Pancreas (tissue), 10 donors: Measurements from ENCODE around the gene KCNMB3. TPM values are rescaled to one million over a fixed set of nuclear protein-coding genes. Genes with fewer than 3 reads are reported as not detected.
"Not testable (repeated sequence)": the region's sequence is repeated elsewhere in the genome, so short reads cannot be mapped to it uniquely, and the experiment has no call there.

Experiments used
- ATAC-seq, 4 donors: fragments of 200-7000 bp; cut with Tn5 transposase; one replicate each; pipeline versions ENCODE4 v1.8.0 to v1.9.1; 2020; ENCODE audit warnings: mild to moderate bottlenecking in 4 of 4, moderate library complexity in 4 of 4
- DNase-seq, 6 donors: peaks; one replicate each; pipeline ENCODE4 v3.0.0-alpha.2; 2020
- FAIRE-seq: peaks from 2 replicates; lab custom pipeline; 2012; peaks lifted over from hg19 to GRCh38; lab: Jason Lieb, UNC
- H3K27ac ChIP-seq, 4 donors: fragments of 200-600 bp; sonication (generic); 1 replicate in 3 of 4; 2 replicates in 1 of 4; pipeline versions ENCODE4 v1.5.0 to v1.8.0; 2020
- H3K27me3 ChIP-seq, 4 donors: fragments of 200-600 bp; one replicate each; pipeline ENCODE4 v1.8.0; 2021
- H3K36me3 ChIP-seq, 3 donors: fragments of 200-600 bp; sonication (generic) in 1 of 3; one replicate each; pipeline versions ENCODE4 v1.5.0 to v1.8.0; 2020 to 2021
- H3K4me1 ChIP-seq, 3 donors: fragments of 200-600 bp; one replicate each; pipeline ENCODE4 v1.8.0; 2021
- H3K4me3 ChIP-seq, 4 donors: fragments of 200-600 bp; sonication (generic) in 2 of 4; one replicate each; pipeline versions ENCODE4 v1.5.0 to v1.8.0; 2020 to 2021
- H3K9me3 ChIP-seq, 4 donors: fragments of 200-600 bp; one replicate each; pipeline ENCODE4 v1.8.0; 2021
- WGBS, 2 donors: extraction: QIAGEN DNeasy Blood & Tissue Kit; methylation state at CpG; one replicate each; pipeline ENCODE4 v1.1.7; 2013; 5-methylcytosine and 5-hydroxymethylcytosine counted together
- intact Hi-C, 3 donors: fragments of 100-400 bp; cut with DNase I; formaldehyde crosslinking; loops; one replicate each; pipeline versions ENCODE4 v1.11.1 to v1.14.2; 2022
- polyA plus RNA-seq, 2 donors: library from polyadenylated mRNA; stranded (reverse); fragments of 200-250 nt; gene quantifications; one replicate each; pipeline ENCODE4 v1.2.3, GENCODE V29; 2013
- total RNA-seq, 6 donors: library from RNA; stranded (reverse); fragmentation: NEBNext Ultra II Directional in 4 of 6; extraction: Animal tissue kit (Norgen Biotek cat#: 25700) in 4 of 6; gene quantifications; one replicate each; pipeline versions ENCODE4 v1.2.1 to v1.2.4, GENCODE V29; 2021 to 2023
- TF ChIP-seq, protein P1 (sequence below), 4 donors: fragments of 200-600 bp; sonication (generic) in 3 of 4; IDR thresholded peaks; one replicate each; pipeline versions ENCODE4 v1.5.0 to v1.8.0; 2021; ENCODE audit warnings: antibody characterized with exemption in 4 of 4
- donor health status: healthy with polysubstance abuse.
- donor health status: DM: no; HTN: no; CAD: no; lungs with moderate emphysema.
- donor health status: DM: no; HTN: no; CAD: no.
- donor health status: control.
- donor health status: control.
- donor health status: Bipolar disorder and iron deficiency.
- donor health status: DM: yes; HTN: yes; CAD: no.
- donor health status: DM: no; HTN: no; CAD: no.
- donor health status: DM: no; HTN: no; CAD: no.
- donor health status: DM: yes; HTN: yes; CAD: no.

The KCNMB3 gene
- total and polyA plus RNA-seq, 8 donors = 1.4 to 7.8 (median 3.2) TPM

DNA sequence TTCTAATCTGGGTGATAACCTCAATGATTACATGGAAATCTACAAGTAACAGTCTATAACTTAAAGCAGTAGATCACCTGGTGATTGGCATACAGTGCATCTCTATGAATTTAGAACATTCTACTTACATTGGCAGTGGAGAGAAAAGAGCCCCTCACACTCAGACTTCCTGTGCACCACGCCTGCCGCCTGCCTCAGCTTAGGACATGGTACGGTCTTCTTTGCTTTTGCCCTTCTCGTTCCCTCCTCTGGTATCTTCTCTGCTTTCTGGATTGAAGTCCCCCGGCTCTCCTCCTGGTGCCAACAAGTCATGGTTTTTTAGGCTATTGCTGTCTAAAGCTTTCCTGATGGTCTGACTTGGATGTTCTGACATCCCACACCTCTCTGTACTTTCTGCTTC lies 7.9 kb upstream of the KCNMB3 start:
- TF ChIP-seq, protein P1, sequence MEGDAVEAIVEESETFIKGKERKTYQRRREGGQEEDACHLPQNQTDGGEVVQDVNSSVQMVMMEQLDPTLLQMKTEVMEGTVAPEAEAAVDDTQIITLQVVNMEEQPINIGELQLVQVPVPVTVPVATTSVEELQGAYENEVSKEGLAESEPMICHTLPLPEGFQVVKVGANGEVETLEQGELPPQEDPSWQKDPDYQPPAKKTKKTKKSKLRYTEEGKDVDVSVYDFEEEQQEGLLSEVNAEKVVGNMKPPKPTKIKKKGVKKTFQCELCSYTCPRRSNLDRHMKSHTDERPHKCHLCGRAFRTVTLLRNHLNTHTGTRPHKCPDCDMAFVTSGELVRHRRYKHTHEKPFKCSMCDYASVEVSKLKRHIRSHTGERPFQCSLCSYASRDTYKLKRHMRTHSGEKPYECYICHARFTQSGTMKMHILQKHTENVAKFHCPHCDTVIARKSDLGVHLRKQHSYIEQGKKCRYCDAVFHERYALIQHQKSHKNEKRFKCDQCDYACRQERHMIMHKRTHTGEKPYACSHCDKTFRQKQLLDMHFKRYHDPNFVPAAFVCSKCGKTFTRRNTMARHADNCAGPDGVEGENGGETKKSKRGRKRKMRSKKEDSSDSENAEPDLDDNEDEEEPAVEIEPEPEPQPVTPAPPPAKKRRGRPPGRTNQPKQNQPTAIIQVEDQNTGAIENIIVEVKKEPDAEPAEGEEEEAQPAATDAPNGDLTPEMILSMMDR (IDR thresholded peaks at IDR 0.05) = no peak
- FAIRE-seq (no peak), ATAC-seq (no peak), DNase-seq (no peak)
- Histone ChIP-seq H3K27me3 (no peaks in the 10 kb centered on the region), H3K4me1 (peaks cover 0 to 16% (median 10%) of the 10 kb centered on the region in 3 donors), H3K36me3 (no peaks in the 10 kb centered on the region), H3K27ac (no peak overlapping the region), H3K4me3 (no peak overlapping the region), H3K9me3 (no peaks in the 10 kb centered on the region)
- 86 to 87% methylated on average over 5 of the region's 5 CpGs for WGBS, 2 donors
- intact Hi-C loops = no loop called here

DNA sequence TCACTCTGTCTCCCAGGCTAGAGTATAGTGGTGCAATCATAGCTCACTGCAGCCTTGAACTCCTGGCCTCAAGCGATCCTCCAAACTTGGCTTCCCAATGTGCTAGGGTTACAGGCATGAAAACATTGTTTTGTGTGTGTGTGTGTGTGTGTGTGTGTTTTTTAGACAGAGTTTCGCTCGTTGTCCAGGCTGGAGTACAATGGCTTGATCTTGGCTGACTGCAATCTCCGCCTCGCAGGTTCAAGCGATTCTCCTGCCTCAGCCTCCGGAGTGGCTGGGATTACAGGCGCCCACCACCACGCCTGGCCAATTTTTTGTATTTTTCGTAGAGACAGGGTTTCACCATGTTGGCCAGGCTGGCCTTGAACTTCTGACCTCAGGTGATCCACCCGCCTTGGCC lies 6.8 kb upstream of the KCNMB3 start:
- H3K27ac ChIP-seq, H3K9me3 ChIP-seq, DNase-seq, H3K27me3 ChIP-seq, FAIRE-seq, ATAC-seq, H3K4me3 ChIP-seq, H3K36me3 ChIP-seq, intact Hi-C loops: not testable (repeated sequence)
- 95 to 96% methylated on average over 11 of the region's 11 CpGs for WGBS, 2 donors
- H3K4me1 ChIP-seq = peaks cover 0 to 16% (median 10%) of the 10 kb centered on the region in 3 donors

DNA sequence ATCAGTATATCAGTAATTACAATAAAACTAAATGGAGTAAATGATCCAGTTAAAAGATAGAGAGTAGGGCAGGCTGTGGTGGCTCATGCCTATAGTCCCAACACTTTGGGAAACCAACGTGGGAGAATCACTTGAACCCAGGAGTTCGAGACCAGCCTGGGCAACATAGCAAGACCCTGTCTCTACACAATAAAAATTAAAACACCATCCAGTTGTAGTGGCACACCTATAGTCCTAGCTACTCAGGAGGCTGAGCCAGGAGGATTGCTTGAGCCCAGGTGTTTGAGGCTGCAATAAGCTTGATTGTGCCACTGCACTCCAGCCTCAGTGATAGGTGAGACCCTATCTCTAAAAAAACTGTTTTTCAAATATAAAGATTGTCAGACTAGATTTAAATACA lies 5.9 kb upstream of the KCNMB3 start:
- 89 to 95% methylated on average over 2 of the region's 2 CpGs for WGBS, 2 donors

DNA sequence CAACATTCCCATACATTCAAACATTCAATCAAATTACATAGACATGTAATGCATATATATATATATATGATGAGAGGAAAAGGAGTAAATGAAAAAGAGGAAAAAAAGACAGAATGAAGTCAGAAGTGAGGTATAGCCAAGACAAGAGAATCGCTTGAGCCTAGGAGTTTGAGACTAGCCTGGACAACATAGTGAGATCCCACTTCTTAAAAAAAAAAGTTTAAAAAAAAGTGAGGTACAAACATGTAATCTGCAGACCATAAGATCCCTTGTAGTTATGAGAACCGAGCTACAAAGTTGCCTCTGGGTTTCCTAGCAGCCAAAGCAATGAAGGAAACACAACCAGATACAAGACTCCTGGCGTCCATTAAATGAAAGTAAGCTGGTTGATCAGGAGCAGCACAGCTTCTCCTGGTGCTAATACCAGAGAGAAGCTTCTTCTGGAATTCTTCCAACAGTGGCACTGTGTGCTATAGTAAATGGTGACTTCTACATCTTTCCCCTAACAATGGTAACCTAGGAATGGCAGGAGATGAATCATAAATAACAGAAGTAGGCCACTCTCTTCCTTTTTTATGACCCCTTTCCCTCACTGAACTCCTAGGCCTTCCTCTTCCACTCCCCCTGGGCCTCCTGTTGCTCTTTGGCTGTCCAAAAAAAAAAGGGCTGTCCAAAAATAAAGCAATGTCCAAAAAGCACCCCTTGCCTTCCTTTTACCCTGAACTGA lies 3.5 kb downstream of the KCNMB3 start:
- DNase-seq = no peak
- Histone ChIP-seq H3K4me1 (no peaks in the 10 kb centered on the region), H3K27me3 (no peaks in the 10 kb centered on the region), H3K4me3 (no peak overlapping the region), H3K36me3 (no peaks in the 10 kb centered on the region), H3K27ac (no peak overlapping the region), H3K9me3 (no peaks in the 10 kb centered on the region)
- FAIRE-seq = no peak
- intact Hi-C loops = no loop called here
- 92 to 94% methylated on average over 3 of the region's 3 CpGs for WGBS, 2 donors
- no peak for ATAC-seq
- TF ChIP-seq, protein P1 (IDR thresholded peaks at IDR 0.05) = no peak

More for the DNA sequence above, 5.9 kb upstream of the KCNMB3 start:
- H3K27ac ChIP-seq = no peak overlapping the region
- no peak for DNase-seq
- TF ChIP-seq, protein P1 (IDR thresholded peaks at IDR 0.05) = no peak
- ATAC-seq = no peak
- intact Hi-C loops = no loop called here
- FAIRE-seq = no peak
- H3K27me3 ChIP-seq = no peaks in the 10 kb centered on the region
- no peak overlapping the region for H3K4me3 ChIP-seq
- no peaks in the 10 kb centered on the region for H3K9me3 ChIP-seq
- no peaks in the 10 kb centered on the region for H3K36me3 ChIP-seq
- peaks cover 0 to 16% (median 10%) of the 10 kb centered on the region in 3 donors for H3K4me1 ChIP-seq

DNA sequence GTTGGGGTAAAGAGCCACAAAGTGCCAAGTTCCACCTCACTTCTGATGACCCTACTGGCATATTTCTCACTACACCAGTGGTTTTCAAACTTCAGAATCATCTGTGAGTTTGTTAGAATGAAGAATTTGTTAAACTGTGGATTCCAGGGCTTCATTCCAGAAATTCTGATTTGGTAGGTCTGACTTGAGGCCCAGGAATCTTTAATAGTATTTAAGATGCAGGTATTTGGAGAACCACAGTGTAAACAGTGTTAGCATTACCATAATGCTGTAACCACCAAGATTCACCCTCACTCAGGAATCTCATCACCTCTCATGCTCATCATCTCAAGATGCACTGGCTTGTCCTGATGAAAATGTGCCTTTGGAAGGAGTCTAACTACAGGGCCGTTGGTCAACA lies 6.0 kb downstream of the KCNMB3 start:
- ATAC-seq (no peak), DNase-seq (no peak), FAIRE-seq (no peak)
- Histone ChIP-seq H3K4me1 (no peaks in the 10 kb centered on the region), H3K4me3 (no peak overlapping the region), H3K36me3 (no peaks in the 10 kb centered on the region), H3K27ac (no peak overlapping the region), H3K27me3 (no peaks in the 10 kb centered on the region), H3K9me3 (no peaks in the 10 kb centered on the region)
- intact Hi-C loops = no loop called here
- 84 to 90% methylated on average over 1 of the region's 1 CpG for WGBS, 2 donors
- TF ChIP-seq, protein P1 (IDR thresholded peaks at IDR 0.05) = no peak

DNA sequence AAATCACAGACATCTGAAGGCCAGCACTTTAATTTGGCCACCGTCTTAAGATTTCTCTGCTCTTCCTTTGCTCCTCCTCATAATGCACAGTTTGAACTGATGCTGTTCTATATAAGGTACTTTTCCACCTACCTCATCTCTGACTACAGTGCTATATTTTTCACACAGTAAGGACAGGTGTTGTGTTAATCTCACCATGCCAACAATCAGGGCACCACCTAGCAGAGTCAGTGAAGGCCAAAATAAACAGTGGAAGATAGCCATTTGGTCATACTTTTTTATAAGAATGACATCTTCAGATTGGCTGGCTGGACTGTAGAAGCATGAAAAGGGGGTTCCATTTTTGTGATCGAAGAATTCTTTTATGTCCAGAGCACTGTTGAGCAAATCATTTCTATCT lies 8.1 kb downstream of the KCNMB3 start:
- FAIRE-seq, H3K4me3 ChIP-seq, H3K4me1 ChIP-seq, intact Hi-C loops, H3K27me3 ChIP-seq, DNase-seq, H3K9me3 ChIP-seq, H3K36me3 ChIP-seq, H3K27ac ChIP-seq: not testable (repeated sequence)
- ATAC-seq = peak; percentile 38 to 71 (median 52)
- 90 to 97% methylated on average over 1 of the region's 2 CpGs for WGBS, 2 donors

DNA sequence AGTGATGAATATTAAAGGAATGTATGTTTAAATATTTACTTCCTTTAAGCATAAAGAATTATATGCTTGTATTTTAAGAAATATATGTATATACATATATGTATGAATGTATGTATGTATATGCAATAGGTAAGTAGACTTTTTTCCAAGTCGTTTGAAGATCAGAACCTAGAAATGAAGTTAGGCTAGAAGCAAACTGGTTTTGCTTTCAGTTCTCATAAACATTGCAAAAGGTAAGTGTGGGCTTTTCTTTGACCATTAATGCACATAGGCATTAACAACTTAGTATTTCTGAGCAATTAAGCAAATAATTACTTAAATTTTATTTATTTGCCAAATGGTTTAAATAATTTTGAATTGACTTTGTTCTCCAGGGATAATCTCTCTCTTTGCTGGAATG lies 10.6 kb downstream of the KCNMB3 start:
- FAIRE-seq = peak; percentile 34
- H3K9me3 ChIP-seq, H3K27ac ChIP-seq, ATAC-seq, H3K4me3 ChIP-seq, H3K27me3 ChIP-seq, intact Hi-C loops, H3K4me1 ChIP-seq, DNase-seq, H3K36me3 ChIP-seq: not testable (repeated sequence)
- WGBS, 2 donors = 53 to 56% methylated on average over 1 of the region's 1 CpG
